GM12891 (cell line): ENCODE results near the gene BBS2.
A peak's percentile ranks its signal among the peaks of the same experiment; 100 is the strongest.

Experiments
- DNase-seq: peaks from one replicate; pipeline ENCODE4 v3.0.0; 2011; ENCODE audit warnings: low spot score; ENCODE audit not compliant: insufficient read length
- FAIRE-seq: peaks from 2 replicates; lab custom pipeline; 2011; peaks lifted over from hg19 to GRCh38; lab: Jason Lieb, UNC
- PAX5 ChIP-seq: IDR thresholded peaks from 2 replicates; pipeline ENCODE4 v1.6.1; 2011; ENCODE audit warnings: low read length, moderate library complexity, mild to moderate bottlenecking; ENCODE audit not compliant: insufficient read depth, severe bottlenecking
- POLR2A ChIP-seq: IDR thresholded peaks from 2 replicates; pipeline ENCODE4 v1.6.1; 2011; ENCODE audit warnings: low read depth, low read length, control low read depth
- POLR2AphosphoS5 ChIP-seq: IDR thresholded peaks from 2 replicates; pipeline ENCODE4 v1.6.1; 2011; ENCODE audit warnings: low read depth, low read length, control low read depth
- POU2F2 ChIP-seq: IDR thresholded peaks from 2 replicates; pipeline ENCODE4 v1.6.1; 2011; ENCODE audit warnings: low read depth, mild to moderate bottlenecking, control low read depth, low read length, moderate library complexity
- SPI1 ChIP-seq: IDR thresholded peaks from 2 replicates; pipeline ENCODE4 v1.6.1; 2011; ENCODE audit warnings: low read depth, low read length, control low read depth
- TAF1 ChIP-seq: IDR thresholded peaks from 2 replicates; pipeline ENCODE4 v1.6.1; 2011; ENCODE audit warnings: low read depth, low read length, control low read depth

Gene BBS2

DNA sequence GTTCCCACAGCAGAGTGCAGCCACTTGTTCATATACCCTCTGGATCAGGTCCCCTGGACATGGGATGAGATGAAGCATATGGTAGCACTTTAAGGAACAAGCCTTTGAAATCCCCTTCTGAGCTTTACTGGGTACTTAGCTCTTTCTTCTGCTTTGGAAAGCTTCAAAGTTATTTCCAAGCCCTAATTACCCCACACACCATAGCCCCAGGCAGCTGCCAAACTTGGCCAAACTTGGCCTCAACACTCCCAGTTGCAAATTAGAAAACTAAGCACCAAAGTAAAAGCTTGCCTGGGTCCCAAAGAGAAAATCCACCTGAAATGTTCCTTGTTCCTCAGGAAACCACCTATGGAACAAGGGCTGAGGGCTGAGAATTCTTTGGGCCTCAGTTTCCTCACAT, 29.3 kb upstream of the BBS2 start:
- DNase-seq (no peak), FAIRE-seq (no peak)
- TF ChIP-seq POLR2AphosphoS5 (no peak), POU2F2 (no peak), POLR2A (no peak), SPI1 (no peak), TAF1 (no peak), PAX5 (no peak)

DNA sequence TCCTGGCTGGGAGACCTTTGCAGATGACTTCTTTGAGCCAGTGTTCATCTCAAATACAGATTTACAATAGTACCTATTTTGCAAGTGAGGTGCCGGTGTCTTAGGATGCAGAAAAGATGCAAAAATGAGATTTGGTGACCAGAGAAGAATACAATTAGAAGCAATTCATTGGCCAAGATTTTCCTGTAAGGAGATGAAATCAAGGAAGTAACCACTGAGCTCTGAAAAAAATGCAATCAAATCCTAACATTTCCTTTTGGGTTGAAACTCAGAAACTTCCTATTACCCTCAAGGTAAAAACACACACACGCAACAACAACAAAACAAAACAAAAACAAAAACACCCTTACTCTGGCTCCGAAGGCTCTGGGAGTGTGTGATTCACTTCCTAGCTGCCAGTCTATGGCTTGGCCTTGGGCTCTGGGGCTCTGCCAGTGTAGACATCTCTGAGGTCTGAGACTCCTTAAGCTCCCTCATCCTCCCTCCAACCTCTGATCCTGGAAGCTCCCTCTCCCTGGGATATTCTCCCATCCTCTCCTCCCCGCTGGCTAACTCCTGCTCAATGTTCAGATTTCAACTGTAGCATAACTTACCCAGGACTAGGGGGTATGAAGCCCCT, 28.2 kb upstream of the BBS2 start:
- DNase-seq (no peak), FAIRE-seq (no peak)
- TF ChIP-seq TAF1 = no peak
- TF ChIP-seq POLR2AphosphoS5 = no peak
- TF ChIP-seq PAX5 = no peak
- TF ChIP-seq SPI1 = no peak
- no peak for TF ChIP-seq POLR2A
- TF ChIP-seq POU2F2 = no peak

DNA sequence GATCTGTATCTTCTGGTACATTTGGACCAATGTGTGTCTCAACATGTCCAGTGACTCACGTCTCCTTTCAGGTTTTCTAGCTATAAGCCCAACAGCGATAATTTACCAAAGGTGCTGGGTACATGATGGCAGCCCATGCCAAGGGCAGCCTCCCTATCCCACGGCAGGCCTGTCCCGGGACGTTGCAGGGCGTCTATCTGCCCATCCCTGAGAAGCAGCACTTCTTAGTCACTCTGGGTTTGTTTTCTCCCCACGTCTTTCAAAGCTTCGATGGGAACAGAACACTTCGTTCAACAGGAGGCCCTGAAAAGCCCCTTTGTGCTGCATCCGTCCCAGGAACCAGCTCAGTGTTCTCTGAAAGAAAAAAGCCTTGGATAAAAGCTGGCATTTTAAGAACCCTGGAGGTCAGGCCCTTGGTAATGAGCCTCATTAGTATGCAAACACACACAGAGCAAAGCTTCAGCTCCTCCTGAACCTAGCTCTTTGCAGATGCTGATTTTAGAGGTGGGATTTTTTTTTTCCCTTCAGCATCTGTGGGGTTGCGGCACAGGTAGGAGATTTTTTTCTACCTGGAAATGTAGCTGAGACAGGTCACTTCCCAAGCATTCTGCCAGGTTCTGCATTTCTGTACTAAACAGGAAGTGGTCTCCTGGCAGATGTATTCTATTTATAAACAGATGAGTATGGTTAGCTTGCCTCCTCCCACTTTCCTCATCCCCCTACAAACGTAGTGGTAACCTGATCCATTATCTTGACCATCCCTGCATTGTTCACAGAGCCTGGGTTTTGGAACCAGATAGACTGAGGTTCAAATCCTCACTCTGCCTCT, 27.5 kb upstream of the BBS2 start:
- FAIRE-seq (no peak), DNase-seq (no peak)
- TF ChIP-seq SPI1 (peak; percentile 34), POLR2A (no peak)

DNA sequence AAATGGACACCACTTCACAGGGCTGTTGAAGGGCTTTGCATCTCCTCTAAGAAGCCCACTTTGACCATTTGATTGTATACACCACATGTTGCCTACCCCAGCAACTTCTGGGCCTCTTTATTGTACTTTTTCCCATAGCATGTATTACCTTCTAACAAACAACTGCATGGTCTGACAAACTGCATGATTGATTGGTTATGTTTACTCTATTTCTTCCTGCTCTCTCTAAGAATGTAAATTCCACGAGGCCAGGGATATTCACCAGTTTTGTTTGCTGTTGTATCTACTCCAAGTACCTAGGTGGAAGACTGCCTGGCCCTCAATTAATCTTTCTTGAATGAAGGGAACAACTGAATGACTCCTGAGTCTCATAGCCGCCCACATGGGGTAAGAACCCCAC, 22.2 kb upstream of the BBS2 start:
- TF ChIP-seq TAF1 = no peak
- DNase-seq (no peak), FAIRE-seq (no peak)

DNA sequence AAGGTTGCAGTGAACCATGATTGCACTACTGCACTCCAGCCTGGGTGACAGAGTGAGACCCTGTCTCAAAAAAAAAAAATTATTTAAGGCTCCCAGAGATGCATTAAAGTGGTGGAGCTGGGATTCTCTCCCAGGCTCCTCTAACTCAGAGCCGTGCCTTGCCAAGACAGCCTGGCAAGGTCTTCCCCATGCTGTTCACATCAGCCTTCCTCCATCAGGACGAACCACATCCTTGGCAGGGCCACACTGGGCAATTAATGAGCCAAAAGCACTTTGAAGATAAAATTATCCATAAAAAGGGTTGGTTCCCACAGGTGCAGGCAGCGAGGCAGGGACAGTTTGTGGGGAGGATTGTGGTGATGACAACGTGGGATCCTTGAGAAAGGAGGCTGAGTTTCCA, 19.8 kb upstream of the BBS2 start:
- DNase-seq (no peak), FAIRE-seq (no peak)
- TF ChIP-seq TAF1 = no peak
- TF ChIP-seq SPI1 = no peak
- no peak for TF ChIP-seq POU2F2
- no peak for TF ChIP-seq PAX5
- no peak for TF ChIP-seq POLR2AphosphoS5
- no peak for TF ChIP-seq POLR2A

DNA sequence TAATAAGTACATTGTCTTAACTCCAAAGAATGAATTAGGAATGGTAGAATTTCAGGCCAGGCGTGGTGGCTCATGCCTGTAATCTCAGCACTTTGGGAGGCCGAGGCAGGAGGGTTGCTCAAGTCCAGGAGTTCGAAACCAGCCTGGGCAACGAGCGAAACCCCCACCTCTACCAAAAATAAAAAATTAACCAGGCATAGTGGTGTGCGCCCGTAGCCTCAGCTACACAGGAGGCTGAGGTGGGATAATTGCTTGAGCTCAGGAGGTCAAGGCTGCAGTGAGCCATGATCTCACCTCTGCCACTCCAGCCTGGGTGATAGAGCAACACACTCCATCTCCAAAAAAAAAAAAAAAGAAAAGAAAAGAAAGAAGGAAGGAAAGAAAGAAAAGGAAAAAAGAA, 18.5 kb upstream of the BBS2 start:
- no peak for FAIRE-seq
- no peak for DNase-seq
- no peak for TF ChIP-seq POU2F2
- no peak for TF ChIP-seq TAF1
- TF ChIP-seq PAX5 = no peak
- TF ChIP-seq SPI1 = no peak
- TF ChIP-seq POLR2A = no peak
- TF ChIP-seq POLR2AphosphoS5 = no peak

DNA sequence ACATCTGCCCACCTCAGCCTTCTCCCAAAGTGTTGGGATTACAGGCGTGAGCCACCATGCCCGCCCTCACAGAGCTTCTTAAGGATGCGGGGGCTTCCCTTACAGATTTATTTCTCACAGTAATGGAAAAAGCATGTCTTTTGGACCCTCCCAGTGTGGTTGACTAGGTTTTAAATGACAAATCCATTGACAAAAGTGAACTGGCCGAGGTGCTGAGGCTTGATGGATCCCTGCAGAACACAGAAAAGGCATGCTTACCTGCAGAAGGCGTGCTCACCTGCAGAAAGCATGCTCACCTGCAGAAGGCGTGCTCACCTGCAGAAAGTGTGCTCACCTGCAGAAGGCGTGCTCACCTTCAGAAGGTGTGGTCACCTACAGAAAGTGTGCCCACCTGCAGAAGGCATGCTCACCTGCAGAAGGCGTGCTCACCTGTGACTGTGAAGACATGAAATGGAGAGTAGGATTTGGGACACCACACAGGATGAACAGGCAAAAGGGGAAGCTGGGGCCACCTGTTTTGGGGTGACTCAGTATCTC, 15.1 kb upstream of the BBS2 start:
- no peak for TF ChIP-seq SPI1
- no peak for TF ChIP-seq PAX5
- TF ChIP-seq TAF1 = no peak
- TF ChIP-seq POU2F2 = no peak
- no peak for TF ChIP-seq POLR2A
- TF ChIP-seq POLR2AphosphoS5 = no peak
- FAIRE-seq (no peak), DNase-seq (no peak)

DNA sequence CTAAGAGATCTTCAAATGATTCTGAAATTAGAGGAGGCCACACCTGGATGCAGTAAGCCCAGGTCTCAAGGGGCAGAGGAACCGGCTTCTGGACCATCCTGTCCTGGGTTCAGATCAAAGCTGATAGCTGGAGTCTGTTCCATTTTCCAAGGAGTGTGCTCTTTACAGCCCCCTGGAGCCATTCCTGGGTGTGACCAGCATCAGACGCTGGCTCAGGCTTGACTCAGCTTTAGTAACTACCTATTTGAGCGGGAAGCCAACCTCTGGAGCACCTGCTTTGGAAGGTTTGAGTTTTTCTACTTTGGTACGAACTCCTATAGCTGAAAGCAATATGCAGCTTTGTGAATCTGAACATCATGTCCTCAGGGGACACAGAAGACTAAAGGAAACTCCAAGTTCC, 12.9 kb upstream of the BBS2 start:
- TF ChIP-seq PAX5 = no peak
- TF ChIP-seq POLR2AphosphoS5 = no peak
- TF ChIP-seq POU2F2 = no peak
- no peak for TF ChIP-seq SPI1
- TF ChIP-seq TAF1 = no peak
- TF ChIP-seq POLR2A = no peak
- DNase-seq (no peak), FAIRE-seq (no peak)

DNA sequence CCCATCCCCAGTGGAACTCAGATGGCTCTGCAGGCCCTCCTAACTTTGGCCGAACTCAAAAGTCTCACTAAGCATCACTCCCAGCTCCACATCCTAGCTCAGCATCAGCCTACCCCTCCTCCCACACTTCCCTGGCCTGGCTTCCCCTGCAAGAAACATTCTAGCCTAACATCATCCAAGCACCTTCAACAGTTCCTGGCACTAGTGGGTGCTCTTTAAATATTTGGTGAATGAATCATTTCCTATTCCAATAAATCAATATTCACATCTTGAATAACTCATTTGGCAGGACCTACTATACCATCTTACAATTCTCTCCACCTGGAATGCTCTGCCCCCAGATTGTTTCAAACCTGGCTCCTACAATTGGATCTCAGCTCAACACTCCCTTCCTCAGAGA, 11.0 kb upstream of the BBS2 start:
- FAIRE-seq = no peak
- no peak for DNase-seq
- TF ChIP-seq SPI1 (no peak), POU2F2 (no peak), POLR2AphosphoS5 (no peak), PAX5 (no peak), TAF1 (no peak), POLR2A (no peak)

DNA sequence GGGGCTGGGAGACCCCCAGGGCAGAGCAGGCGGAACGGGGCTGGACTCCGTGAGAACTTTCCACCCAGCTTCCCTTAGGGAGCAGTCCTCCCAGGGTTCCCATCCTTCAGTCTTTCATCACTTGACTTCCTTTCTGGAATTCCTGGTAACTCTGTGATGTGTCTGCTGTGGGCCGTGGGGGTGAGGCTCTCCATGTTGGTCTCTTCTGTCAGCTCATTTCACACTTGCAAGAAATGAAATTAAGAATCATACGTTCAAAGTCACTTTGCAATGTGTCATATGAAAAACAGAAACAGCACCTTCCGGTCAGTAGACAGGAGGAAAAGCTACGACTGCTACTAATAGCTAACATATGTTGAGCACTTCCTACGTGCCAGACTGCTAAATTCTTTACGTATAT, 5.4 kb upstream of the BBS2 start:
- DNase-seq (no peak), FAIRE-seq (no peak)

More for the DNA sequence above, 5.4 kb upstream of the BBS2 start:
- TF ChIP-seq SPI1 = no peak
- TF ChIP-seq POLR2AphosphoS5 = no peak
- TF ChIP-seq POLR2A = no peak
- TF ChIP-seq PAX5 = no peak
- no peak for TF ChIP-seq POU2F2
- TF ChIP-seq TAF1 = no peak
